ENCODE data around the gene RELA.

GRCh38 chr11:65701686-65702085 lies 39.0 kb upstream of the RELA start:
- no peak for TF ChIP-seq EZH2 (IDR thresholded peaks at IDR 0.05; ENCODE audit: insufficient read depth, low read length)
- TF ChIP-seq, protein P1, sequence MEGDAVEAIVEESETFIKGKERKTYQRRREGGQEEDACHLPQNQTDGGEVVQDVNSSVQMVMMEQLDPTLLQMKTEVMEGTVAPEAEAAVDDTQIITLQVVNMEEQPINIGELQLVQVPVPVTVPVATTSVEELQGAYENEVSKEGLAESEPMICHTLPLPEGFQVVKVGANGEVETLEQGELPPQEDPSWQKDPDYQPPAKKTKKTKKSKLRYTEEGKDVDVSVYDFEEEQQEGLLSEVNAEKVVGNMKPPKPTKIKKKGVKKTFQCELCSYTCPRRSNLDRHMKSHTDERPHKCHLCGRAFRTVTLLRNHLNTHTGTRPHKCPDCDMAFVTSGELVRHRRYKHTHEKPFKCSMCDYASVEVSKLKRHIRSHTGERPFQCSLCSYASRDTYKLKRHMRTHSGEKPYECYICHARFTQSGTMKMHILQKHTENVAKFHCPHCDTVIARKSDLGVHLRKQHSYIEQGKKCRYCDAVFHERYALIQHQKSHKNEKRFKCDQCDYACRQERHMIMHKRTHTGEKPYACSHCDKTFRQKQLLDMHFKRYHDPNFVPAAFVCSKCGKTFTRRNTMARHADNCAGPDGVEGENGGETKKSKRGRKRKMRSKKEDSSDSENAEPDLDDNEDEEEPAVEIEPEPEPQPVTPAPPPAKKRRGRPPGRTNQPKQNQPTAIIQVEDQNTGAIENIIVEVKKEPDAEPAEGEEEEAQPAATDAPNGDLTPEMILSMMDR (IDR thresholded peaks at IDR 0.05; ENCODE audit: insufficient read depth, low read depth, low read length) = no peak
